ENCODE results near the gene PODXL. TPM values are rescaled to one million over a fixed set of nuclear protein-coding genes. Genes with fewer than 3 reads are reported as not detected.

Gene PODXL
- polyA plus RNA-seq, 1 experiment = 0.79 TPM

DNA sequence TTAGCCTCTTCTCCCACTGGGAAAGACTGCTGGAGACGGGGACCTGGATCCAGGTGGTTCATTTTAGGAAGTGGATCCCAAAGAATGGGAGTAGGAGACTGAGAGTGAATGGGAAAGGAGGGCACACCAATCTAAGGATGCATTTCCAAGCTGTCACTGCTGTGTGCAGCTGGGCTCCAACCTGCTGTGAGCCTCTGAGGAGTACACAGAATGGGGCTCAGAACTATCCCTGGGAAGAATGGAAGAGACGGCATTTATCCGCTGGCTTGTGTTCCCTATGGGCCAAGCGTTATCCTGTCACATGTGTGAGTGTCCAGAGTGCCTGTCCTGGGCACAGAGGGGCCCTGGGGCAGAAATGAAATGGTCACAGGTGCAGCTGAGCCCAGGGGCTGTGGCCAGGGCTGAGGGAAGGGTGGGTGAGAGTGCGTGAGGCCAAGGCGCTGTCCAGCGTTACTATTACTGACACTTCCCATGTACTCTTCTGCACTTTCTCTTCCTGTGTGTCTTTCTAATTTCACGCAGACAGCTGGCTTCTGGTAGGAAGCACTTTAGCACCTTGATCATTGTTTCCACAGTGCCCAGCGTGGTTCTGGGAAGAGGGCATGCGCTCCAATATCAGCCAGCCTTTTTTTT, 35.4 kb upstream of the PODXL start:
- TF ChIP-seq, protein P1, sequence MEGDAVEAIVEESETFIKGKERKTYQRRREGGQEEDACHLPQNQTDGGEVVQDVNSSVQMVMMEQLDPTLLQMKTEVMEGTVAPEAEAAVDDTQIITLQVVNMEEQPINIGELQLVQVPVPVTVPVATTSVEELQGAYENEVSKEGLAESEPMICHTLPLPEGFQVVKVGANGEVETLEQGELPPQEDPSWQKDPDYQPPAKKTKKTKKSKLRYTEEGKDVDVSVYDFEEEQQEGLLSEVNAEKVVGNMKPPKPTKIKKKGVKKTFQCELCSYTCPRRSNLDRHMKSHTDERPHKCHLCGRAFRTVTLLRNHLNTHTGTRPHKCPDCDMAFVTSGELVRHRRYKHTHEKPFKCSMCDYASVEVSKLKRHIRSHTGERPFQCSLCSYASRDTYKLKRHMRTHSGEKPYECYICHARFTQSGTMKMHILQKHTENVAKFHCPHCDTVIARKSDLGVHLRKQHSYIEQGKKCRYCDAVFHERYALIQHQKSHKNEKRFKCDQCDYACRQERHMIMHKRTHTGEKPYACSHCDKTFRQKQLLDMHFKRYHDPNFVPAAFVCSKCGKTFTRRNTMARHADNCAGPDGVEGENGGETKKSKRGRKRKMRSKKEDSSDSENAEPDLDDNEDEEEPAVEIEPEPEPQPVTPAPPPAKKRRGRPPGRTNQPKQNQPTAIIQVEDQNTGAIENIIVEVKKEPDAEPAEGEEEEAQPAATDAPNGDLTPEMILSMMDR (IDR thresholded peaks at IDR 0.05; ENCODE audit: low read depth, low read length) = no peak
- peaks cover 11% of the 10 kb centered on the region for H3K27me3 ChIP-seq (ENCODE audit: control insufficient read depth, insufficient read depth, low read length)
- no peak overlapping the region for H3K4me3 ChIP-seq (ENCODE audit: low read depth, low read length)
- H3K27ac ChIP-seq (ENCODE audit: low read depth, low read length) = no peak overlapping the region
- POLR2A ChIA-PET = no interaction called here
- H3K9me3 ChIP-seq (ENCODE audit: control insufficient read depth, insufficient read depth, low read length) = no peaks in the 10 kb centered on the region
- CTCF ChIA-PET = no interaction called here
- no peak for DNase-seq (ENCODE audit: low read depth, low spot score)

DNA sequence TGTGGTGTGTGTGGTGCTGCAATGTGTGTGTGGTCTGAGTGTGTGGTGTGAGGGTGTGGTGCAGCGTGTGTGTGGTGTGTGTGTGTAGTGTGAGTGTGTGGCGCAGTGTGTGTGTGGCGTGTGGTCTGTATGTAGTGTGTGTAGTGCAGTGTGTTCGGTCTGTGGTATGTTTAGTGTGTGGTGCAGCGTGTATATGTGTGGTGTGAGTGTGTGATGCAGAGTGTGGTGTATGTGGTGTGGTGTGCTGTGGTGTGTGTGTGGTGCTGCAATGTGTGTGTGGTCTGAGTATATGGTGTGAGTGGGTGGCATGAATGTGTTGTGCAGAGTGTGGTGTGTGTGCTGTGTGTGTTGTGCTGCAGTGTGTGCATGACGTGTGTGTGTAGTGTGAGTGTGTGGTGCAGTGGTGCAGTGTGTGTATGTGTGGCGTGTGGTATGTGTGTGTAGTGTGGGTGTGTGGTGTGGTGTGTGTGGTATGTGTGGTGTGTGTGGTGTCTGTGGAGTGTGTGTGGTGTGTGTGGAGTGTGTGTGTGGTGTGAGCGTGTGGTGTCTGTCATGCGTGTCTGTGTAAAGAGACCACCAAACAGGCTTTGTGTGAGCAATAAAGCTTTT, 31.0 kb upstream of the PODXL start:
- Histone ChIP-seq H3K27me3 (ENCODE audit: control insufficient read depth, insufficient read depth, low read length) (peaks cover 14% of the 10 kb centered on the region), H3K4me3 (ENCODE audit: low read depth, low read length) (no peak overlapping the region), H3K9me3 (ENCODE audit: control insufficient read depth, insufficient read depth, low read length) (no peaks in the 10 kb centered on the region), H3K27ac (ENCODE audit: low read depth, low read length) (no peak overlapping the region)
- no peak for DNase-seq (ENCODE audit: low read depth, low spot score)
- TF ChIP-seq, protein P1 (IDR thresholded peaks at IDR 0.05; ENCODE audit: low read depth, low read length) = no peak
- POLR2A ChIA-PET = interaction anchor here (0.5 kb wide), 1 partner anchor 101 kb away, joined by 3 read pairs; no protein-coding TSS in a partner anchor
- CTCF ChIA-PET = no interaction called here

DNA sequence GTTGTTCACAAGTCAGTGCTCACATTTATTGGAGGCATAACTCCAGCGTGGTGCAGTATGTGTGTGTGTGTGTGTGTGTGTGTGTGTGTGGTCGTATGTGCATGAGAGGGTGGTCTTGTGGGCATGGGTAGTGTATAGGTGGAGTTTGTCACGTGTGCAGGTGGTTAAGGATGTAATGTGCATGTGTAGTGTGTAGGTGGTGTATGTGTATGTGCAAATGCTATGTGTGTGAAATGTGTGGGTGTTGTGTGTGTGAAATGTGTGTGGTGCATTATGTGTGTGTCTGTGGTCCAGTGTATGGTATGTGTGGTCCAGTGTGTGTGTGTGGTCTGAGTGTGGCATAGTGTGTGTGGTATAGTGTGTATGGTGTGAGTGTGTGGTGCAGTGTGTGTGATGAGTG, 30.3 kb upstream of the PODXL start:
- Histone ChIP-seq H3K27ac (ENCODE audit: low read depth, low read length) (no peak overlapping the region), H3K27me3 (ENCODE audit: control insufficient read depth, insufficient read depth, low read length) (peaks cover 12% of the 10 kb centered on the region), H3K9me3 (ENCODE audit: control insufficient read depth, insufficient read depth, low read length) (no peaks in the 10 kb centered on the region), H3K4me3 (ENCODE audit: low read depth, low read length) (no peak overlapping the region)
- CTCF ChIA-PET = no interaction called here
- POLR2A ChIA-PET = no interaction called here
- DNase-seq (ENCODE audit: low read depth, low spot score) = no peak
- TF ChIP-seq, protein P1 (IDR thresholded peaks at IDR 0.05; ENCODE audit: low read depth, low read length) = no peak

DNA sequence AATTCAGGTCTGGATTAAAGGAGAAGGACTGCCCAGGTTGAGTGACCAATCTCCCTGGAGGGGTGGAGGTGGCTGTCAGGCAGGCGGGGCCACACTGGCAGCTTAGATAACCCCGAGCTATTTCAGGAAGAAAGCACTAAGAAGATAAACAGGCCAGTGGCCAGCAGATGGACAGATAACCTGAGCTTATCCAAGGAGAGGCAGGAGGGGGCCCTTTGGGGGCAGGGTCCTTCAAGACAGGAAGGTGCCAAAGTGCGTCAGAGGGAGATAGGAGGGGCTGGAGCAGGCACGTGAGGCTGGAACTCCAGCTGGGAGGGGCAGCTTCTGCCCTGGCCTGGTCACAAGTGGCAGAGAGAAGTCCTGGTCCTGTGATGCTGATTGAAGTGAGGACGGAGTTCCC, 29.8 kb upstream of the PODXL start:
- Histone ChIP-seq H3K4me3 (ENCODE audit: low read depth, low read length) (no peak overlapping the region), H3K9me3 (ENCODE audit: control insufficient read depth, insufficient read depth, low read length) (no peaks in the 10 kb centered on the region), H3K27ac (ENCODE audit: low read depth, low read length) (no peak overlapping the region), H3K27me3 (ENCODE audit: control insufficient read depth, insufficient read depth, low read length) (peaks cover 7% of the 10 kb centered on the region)
- CTCF ChIA-PET = no interaction called here
- POLR2A ChIA-PET = no interaction called here
- TF ChIP-seq, protein P1 (IDR thresholded peaks at IDR 0.05; ENCODE audit: low read depth, low read length) = no peak
- no peak for DNase-seq (ENCODE audit: low read depth, low spot score)

DNA sequence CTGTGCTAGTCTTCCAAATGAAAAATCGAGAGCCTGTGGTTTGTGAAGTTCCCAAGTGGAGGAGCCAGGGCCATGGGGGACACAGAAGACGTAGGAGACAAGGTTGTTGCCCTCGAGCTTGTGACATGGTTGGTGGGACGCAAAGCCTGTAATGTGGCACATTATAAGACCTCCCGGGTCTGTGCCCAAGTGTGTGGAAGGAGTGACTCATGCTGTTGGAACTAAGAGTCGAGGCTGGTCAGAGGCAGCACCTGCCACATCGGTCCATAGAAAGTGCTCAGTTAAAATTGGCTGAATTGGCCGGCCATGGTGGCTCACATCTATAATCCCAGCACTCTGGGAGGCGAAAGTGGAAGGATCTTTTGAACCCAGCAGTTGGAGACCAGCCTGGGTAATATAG, 27.0 kb upstream of the PODXL start:
- POLR2A ChIA-PET = no interaction called here
- peaks cover 4% of the 10 kb centered on the region for H3K27me3 ChIP-seq (ENCODE audit: control insufficient read depth, insufficient read depth, low read length)
- no peak overlapping the region for H3K27ac ChIP-seq (ENCODE audit: low read depth, low read length)
- CTCF ChIA-PET = no interaction called here
- no peaks in the 10 kb centered on the region for H3K9me3 ChIP-seq (ENCODE audit: control insufficient read depth, insufficient read depth, low read length)
- DNase-seq (ENCODE audit: low read depth, low spot score) = no peak
- H3K4me3 ChIP-seq (ENCODE audit: low read depth, low read length) = no peak overlapping the region
- TF ChIP-seq, protein P1 (IDR thresholded peaks at IDR 0.05; ENCODE audit: low read depth, low read length) = no peak

Data from AG04450 (cell line).